Endothelial cell of umbilical vein (primary cell): Measurements from ENCODE around the gene C20orf141. TPM values are rescaled to one million over a fixed set of nuclear protein-coding genes. Genes with fewer than 3 reads are reported as not detected.

Experiments
- BruUV-seq: library from RNA; stranded (reverse); fragments of 400-500 nt; replicated peaks from 2 replicates; lab custom pipeline; 2021; lab: Mats Ljungman, UMichigan
- CTCF ChIA-PET: fragments of 300-600, 350-600 bp; sonication (Branson Sonifier 250); formaldehyde crosslinking; loops from one replicate; lab custom pipeline; 2021; ENCODE audit warnings: antibody characterized with exemption, inconsistent platforms; lab: Charles Lee
- POLR2A ChIA-PET: fragments of 300-600, 350-600 bp; sonication (Branson Sonifier 250); formaldehyde crosslinking; loops from one replicate; lab custom pipeline; 2021; ENCODE audit warnings: antibody characterized with exemption, inconsistent platforms; lab: Charles Lee
- DNase-seq: peaks from one replicate; pipeline ENCODE4 v3.0.0-alpha.2; 2011; ENCODE audit warnings: low read depth, low spot score
- FAIRE-seq: peaks from 2 replicates; lab custom pipeline; 2011; peaks lifted over from hg19 to GRCh38; lab: Jason Lieb, UNC
- H2AFZ ChIP-seq: 2 replicates; pipeline ENCODE4 v1.6.0; 2012; ENCODE audit warnings: low read depth, low read length, control low read depth, inconsistent platforms
- H3K27ac ChIP-seq: 2 replicates; pipeline ENCODE4 v1.5.1; 2011; ENCODE audit warnings: low read depth, mild to moderate bottlenecking, control low read depth, low read length, moderate library complexity; ENCODE audit not compliant: insufficient read depth
- H3K27me3 ChIP-seq, 2 experiments: 2 replicates each; pipeline versions ENCODE4 v1.6.0 to v1.6.1; 2011; ENCODE audit warnings: low read length in 2 of 2, mixed read lengths in 1 of 2; ENCODE audit not compliant: control insufficient read depth in 2 of 2, insufficient read depth in 2 of 2
- H3K36me3 ChIP-seq, 2 experiments: 2 replicates in 1 of 2; 3 replicates in 1 of 2; pipeline ENCODE4 v1.5.1; 2011; ENCODE audit warnings: low read length in 2 of 2, mild to moderate bottlenecking in 1 of 2, moderate library complexity in 1 of 2; ENCODE audit not compliant: control insufficient read depth in 2 of 2, insufficient read depth in 2 of 2; ENCODE audit errors: extremely low read depth in 1 of 2
- H3K4me1 ChIP-seq: 3 replicates; pipeline ENCODE4 v1.5.1; 2011; ENCODE audit warnings: mild to moderate bottlenecking, low read length; ENCODE audit not compliant: control insufficient read depth, insufficient read depth; ENCODE audit errors: extremely low read depth
- H3K4me2 ChIP-seq: 2 replicates; pipeline ENCODE4 v1.6.1; 2011; ENCODE audit warnings: low read length, control low read depth, mixed read lengths; ENCODE audit not compliant: insufficient read depth
- H3K4me3 ChIP-seq, 3 experiments: fragments of 200-600 bp in 1 of 3; sonication (generic), shearing (Covaris generic) in 1 of 3; replicated peaks in 1 of 3; 2 replicates each; pipeline ENCODE4 v1.5.1; 2011 to 2016; ENCODE audit warnings: control low read depth in 3 of 3, low read length in 3 of 3, mild to moderate bottlenecking in 2 of 3, inconsistent platforms in 1 of 3, low read depth in 1 of 3, moderate library complexity in 1 of 3; ENCODE audit not compliant: insufficient read depth in 1 of 3
- H3K79me2 ChIP-seq: 2 replicates; pipeline ENCODE4 v1.6.0; 2012; ENCODE audit warnings: low read length, inconsistent platforms; ENCODE audit not compliant: control insufficient read depth, insufficient read depth
- H3K9ac ChIP-seq: replicated peaks from 2 replicates; pipeline ENCODE3; 2011; ENCODE audit warnings: low read length, control low read depth; ENCODE audit not compliant: insufficient read depth; ENCODE audit errors: extremely low read depth
- H3K9me1 ChIP-seq: replicated peaks from 3 replicates; pipeline ENCODE4 v1.6.0; 2011; ENCODE audit warnings: mild to moderate bottlenecking, low read length; ENCODE audit not compliant: control insufficient read depth, insufficient read depth; ENCODE audit errors: extremely low read depth
- H3K9me3 ChIP-seq: replicated peaks from 2 replicates; pipeline ENCODE4 v1.5.1; 2012; ENCODE audit warnings: low read length, inconsistent platforms; ENCODE audit not compliant: control insufficient read depth, insufficient read depth
- H4K20me1 ChIP-seq: replicated peaks from 2 replicates; pipeline ENCODE3; 2011; ENCODE audit warnings: mild to moderate bottlenecking, low read length; ENCODE audit not compliant: control insufficient read depth, insufficient read depth; ENCODE audit errors: extremely low read depth
- FOS ChIP-seq: IDR thresholded peaks from 2 replicates; pipeline ENCODE4 v1.6.1; 2011; ENCODE audit warnings: mild to moderate bottlenecking, low read length, moderate library complexity, borderline replicate concordance; ENCODE audit not compliant: insufficient read depth
- GATA2 ChIP-seq: IDR thresholded peaks from 2 replicates; pipeline ENCODE4 v1.7.0; 2011; ENCODE audit warnings: low read depth, mild to moderate bottlenecking, moderate library complexity, mixed read lengths, low read length; ENCODE audit not compliant: insufficient read length, insufficient read depth
- JUN ChIP-seq: IDR thresholded peaks from 2 replicates; pipeline ENCODE4 v1.6.1; 2011; ENCODE audit warnings: borderline replicate concordance, low read depth; ENCODE audit not compliant: insufficient read length, insufficient read depth
- MYC ChIP-seq: IDR thresholded peaks from one replicate; pipeline ENCODE4 v1.6.1; 2011; ENCODE audit warnings: mild to moderate bottlenecking, low read depth, low read length
- POLR2AphosphoS5 ChIP-seq: IDR thresholded peaks from 2 replicates; pipeline ENCODE4 v1.6.1; 2012; ENCODE audit warnings: low read depth, mild to moderate bottlenecking, control low read depth, low read length, moderate library complexity; ENCODE audit not compliant: insufficient read depth
- dilution Hi-C: fragments of 300-500 bp; cut with MboI; formaldehyde crosslinking; loops from one replicate; pipeline ENCODE4 v1.15.0; 2019; ENCODE audit warnings: low sequenced_read_pairs; ENCODE audit not compliant: extremely low pct_ligation_motif_present
- intact Hi-C: fragments of 100-400 bp; cut with micrococcal nuclease; formaldehyde crosslinking; loops from one replicate; pipeline ENCODE4 v1.10.0; 2022
- polyA plus RNA-seq, 4 experiments: library from polyadenylated mRNA; depleted of rRNA in 3 of 4; stranded (reverse) in 3 of 4; unstranded in 1 of 4; fragments of >200 nt; gene quantifications; 2 replicates each; pipeline versions ENCODE4 v1.2.1 to v1.2.3, GENCODE V29; 2011 to 2012; ENCODE audit warnings: missing spikeins in 1 of 4
- total RNA-seq: library from RNA; stranded (reverse); gene quantifications from 2 replicates; pipeline ENCODE4 v1.2.3, GENCODE V29; 2021

C20orf141 gene
- total and polyA plus RNA-seq, 2 donors (not counting 3 experiments of a cell fraction or from before 2014, with no cell fraction given): not detected

- BruUV-seq: no TSS peak
- no peak for TF ChIP-seq GATA2
- no peak for TF ChIP-seq MYC
- no peaks in the 10 kb centered on the region for H3K4me1 ChIP-seq
- CTCF ChIA-PET: no interaction called here
- H3K9me1 ChIP-seq: no peaks in the 10 kb centered on the region
- DNase-seq: no peak
- H3K36me3 ChIP-seq: no peaks in the 10 kb centered on the region
- H3K27ac ChIP-seq: no peak overlapping the region
- POLR2A ChIA-PET: no interaction called here
- peaks cover 17 to 42% of the 10 kb centered on the region in 2 experiments for H3K27me3 ChIP-seq
- dilution Hi-C loops: no loop called here
- no peaks in the 10 kb centered on the region for H3K79me2 ChIP-seq
- H2AFZ ChIP-seq: no peak overlapping the region
- no peak overlapping the region for H3K4me2 ChIP-seq
- H3K9me3 ChIP-seq: no peaks in the 10 kb centered on the region
- no peak overlapping the region for H3K9ac ChIP-seq
- no peaks in the 10 kb centered on the region for H4K20me1 ChIP-seq
- no peak overlapping the region for H3K4me3 ChIP-seq
- intact Hi-C loops: no loop called here
- FAIRE-seq: no peak
Observed at GRCh38 chr20:2825761-2826160, 11.0 kb downstream of the C20orf141 start.

- H3K27me3 ChIP-seq: peaks cover 10 to 35% of the 10 kb centered on the region in 2 experiments
- DNase-seq (no peak), FAIRE-seq (no peak)
- H3K9ac ChIP-seq: no peak overlapping the region
- no peak overlapping the region for H2AFZ ChIP-seq
- H3K4me3 ChIP-seq: no peak overlapping the region
- no peak overlapping the region for H3K4me2 ChIP-seq
- ChIA-PET POLR2A (no interaction called here), CTCF (no interaction called here)
- intact Hi-C loops: no loop called here
- no TSS peak for BruUV-seq
- H3K79me2 ChIP-seq: no peaks in the 10 kb centered on the region
- no peaks in the 10 kb centered on the region for H3K9me3 ChIP-seq
- peaks cover 3% of the 10 kb centered on the region for H3K4me1 ChIP-seq
- no peak for TF ChIP-seq JUN
- no peak for TF ChIP-seq GATA2
- no peak for TF ChIP-seq POLR2AphosphoS5
- TF ChIP-seq FOS: no peak
- no peaks in the 10 kb centered on the region for H3K9me1 ChIP-seq
- H3K36me3 ChIP-seq: no peaks in the 10 kb centered on the region
- no peaks in the 10 kb centered on the region for H4K20me1 ChIP-seq
- no peak overlapping the region for H3K27ac ChIP-seq
- dilution Hi-C loops: no loop called here
Observed at GRCh38 chr20:2826655-2827054, 11.9 kb downstream of the C20orf141 start.
